ENCODE measurements around the gene LRFN5. TPM values are rescaled to one million over a fixed set of nuclear protein-coding genes. Genes with fewer than 3 reads are reported as not detected.

LRFN5 gene
- total and polyA plus RNA-seq, 2 of the 13 experiments (the other 11 are each of a cell fraction or from before 2014, with no cell fraction given), result not detected

GRCh38 chr14:41634286-41634685 is 27.6 kb downstream of the LRFN5 start:
- no peaks in the 10 kb centered on the region for H3K79me2 ChIP-seq (ENCODE audit: insufficient read depth, low read length)
- no peak overlapping the region for H3K4me3 ChIP-seq (replicated peaks in 1 of 3; ENCODE audit: insufficient read depth in 1 of 3, low read depth in 2 of 3, low read length in 3 of 3)
- no peak overlapping the region for H3K27ac ChIP-seq (ENCODE audit: extremely low read length, insufficient read depth, low read length)
- no peak for ATAC-seq
- H3K27me3 ChIP-seq (ENCODE audit: control insufficient read depth in 1 of 2, insufficient read depth in 2 of 2, low read length in 2 of 2), result no peaks in the 10 kb centered on the region
- no peak for DNase-seq (ENCODE audit: low spot score)
- H3K9ac ChIP-seq (ENCODE audit: insufficient read depth, low read depth, low read length), result no peak overlapping the region
- FAIRE-seq, result no peak
- H3K36me3 ChIP-seq (replicated peaks in 1 of 2; ENCODE audit: control insufficient read depth in 1 of 2, insufficient read depth in 2 of 2, low read length in 2 of 2), result no peaks in the 10 kb centered on the region
- H3K4me2 ChIP-seq (ENCODE audit: low read depth, low read length), result no peak overlapping the region
- WGBS (ENCODE audit: low lambda C conversion rate), result under 1% methylated on average over 3 of the region's 3 CpGs
- ChIA-PET CTCF (ENCODE audit: low intra/inter-chr PET ratio, low total read pairs) (no interaction called here), POLR2A (no interaction called here)
- no peaks in the 10 kb centered on the region for H4K20me1 ChIP-seq (ENCODE audit: insufficient read depth, low read length)
- TF ChIP-seq HMGA1 (CRISPR knock-in tag; conservative IDR thresholded peaks at IDR 0.05) (no peak), TARDBP (CRISPR knock-in tag; IDR thresholded peaks at IDR 0.05) (no peak), KLF11 (CRISPR knock-in tag; IDR thresholded peaks at IDR 0.05) (no peak), ZNF766 (CRISPR knock-in tag; IDR thresholded peaks at IDR 0.05; ENCODE audit: borderline replicate concordance) (no peak), FOXO1 (CRISPR knock-in tag; IDR thresholded peaks at IDR 0.05) (no peak), ARNT2 (CRISPR knock-in tag; IDR thresholded peaks at IDR 0.05; ENCODE audit: low read depth) (no peak), ESRRA (CRISPR knock-in tag; IDR thresholded peaks at IDR 0.05; ENCODE audit: low read depth) (no peak), ASH2L (IDR thresholded peaks at IDR 0.05; ENCODE audit: insufficient read length, low read depth, low read length) (no peak), NFKB2 (CRISPR knock-in tag; IDR thresholded peaks at IDR 0.05; ENCODE audit: borderline replicate concordance) (no peak)
- no peak overlapping the region for H2AFZ ChIP-seq (ENCODE audit: low read length)
- intact Hi-C loops (cut with micrococcal nuclease; ENCODE audit: unreplicated experiment), result no loop called here
- in situ Hi-C loops (cut with HindIII; ENCODE audit: extremely low pct_ligation_motif_present, low pct_unique_long_range_greater_than_20kb), result no loop called here
- H3K9me3 ChIP-seq (ENCODE audit: low read length), result peaks cover 23% of the 10 kb centered on the region; the same call in 1 of the 2 replicates
- H3K4me1 ChIP-seq (ENCODE audit: insufficient read depth, low read length), result peaks cover 6% of the 10 kb centered on the region
- BruUV-seq (replicated peaks), result no TSS peak

Data from HepG2 (cell line).